Iris pigment epithelial cell (primary cell): Measurements from ENCODE around the gene PRKCE.

ENCODE experiments used
- DNase-seq: peaks from one replicate; pipeline ENCODE4 v3.0.0-alpha.2; 2011; ENCODE audit warnings: low read depth

The PRKCE gene

GRCh38 chr2:45728458-45728942 lies 77.0 kb downstream of the PRKCE start:
- DNase-seq, result no peak

- peak; percentile 23 for DNase-seq
These were observed 78.5 kb downstream of the PRKCE start for GRCh38 chr2:45729753-45730512.

- DNase-seq, result no peak
These were observed 79.7 kb downstream of the PRKCE start for GRCh38 chr2:45731141-45731540.

- DNase-seq, result no peak
These were observed 81.0 kb downstream of the PRKCE start for GRCh38 chr2:45732436-45732835.

- no peak for DNase-seq
These were observed 81.5 kb downstream of the PRKCE start for GRCh38 chr2:45732946-45733345.

GRCh38 chr2:45734336-45734735 lies 82.9 kb downstream of the PRKCE start:
- DNase-seq, result no peak

- DNase-seq, result no peak
These were observed 83.5 kb downstream of the PRKCE start for GRCh38 chr2:45734952-45735351.

GRCh38 chr2:45736757-45737704 lies 85.6 kb downstream of the PRKCE start:
- DNase-seq, result no peak

- no peak for DNase-seq
These were observed 88.5 kb downstream of the PRKCE start for GRCh38 chr2:45739796-45740485.

- no peak for DNase-seq
These were observed 89.8 kb downstream of the PRKCE start for GRCh38 chr2:45741161-45741850.

GRCh38 chr2:45743531-45744396 lies 92.3 kb downstream of the PRKCE start:
- DNase-seq, result peak; percentile 69

- DNase-seq, result no peak
These were observed 93.8 kb downstream of the PRKCE start for GRCh38 chr2:45745231-45745630.

GRCh38 chr2:45746888-45747287 lies 95.4 kb downstream of the PRKCE start:
- DNase-seq, result no peak

GRCh38 chr2:45747363-45747762 lies 95.9 kb downstream of the PRKCE start:
- DNase-seq, result no peak

- peak; percentile 86 for DNase-seq
These were observed 96.8 kb downstream of the PRKCE start for GRCh38 chr2:45748239-45748638.

- no peak for DNase-seq
These were observed 98.5 kb downstream of the PRKCE start for GRCh38 chr2:45750001-45750400.

- no peak for DNase-seq
These were observed 99.0 kb downstream of the PRKCE start for GRCh38 chr2:45750484-45750883.

GRCh38 chr2:45753381-45753780 lies 101.9 kb downstream of the PRKCE start:
- no peak for DNase-seq

GRCh38 chr2:45754131-45755010 lies 102.9 kb downstream of the PRKCE start:
- DNase-seq, result no peak
